DMS79 (cell line): Measurements from ENCODE around the gene MS4A6E.
A peak's percentile ranks its signal among the peaks of the same experiment; 100 is the strongest.
"Not testable (repeated sequence)": the region's sequence is repeated elsewhere in the genome, so short reads cannot be mapped to it uniquely, and the experiment has no call there.

Experiments
- DNase-seq: peaks from one replicate; lab custom pipeline; 2025; lab: John Stamatoyannopoulos, UW

MS4A6E gene

DNA sequence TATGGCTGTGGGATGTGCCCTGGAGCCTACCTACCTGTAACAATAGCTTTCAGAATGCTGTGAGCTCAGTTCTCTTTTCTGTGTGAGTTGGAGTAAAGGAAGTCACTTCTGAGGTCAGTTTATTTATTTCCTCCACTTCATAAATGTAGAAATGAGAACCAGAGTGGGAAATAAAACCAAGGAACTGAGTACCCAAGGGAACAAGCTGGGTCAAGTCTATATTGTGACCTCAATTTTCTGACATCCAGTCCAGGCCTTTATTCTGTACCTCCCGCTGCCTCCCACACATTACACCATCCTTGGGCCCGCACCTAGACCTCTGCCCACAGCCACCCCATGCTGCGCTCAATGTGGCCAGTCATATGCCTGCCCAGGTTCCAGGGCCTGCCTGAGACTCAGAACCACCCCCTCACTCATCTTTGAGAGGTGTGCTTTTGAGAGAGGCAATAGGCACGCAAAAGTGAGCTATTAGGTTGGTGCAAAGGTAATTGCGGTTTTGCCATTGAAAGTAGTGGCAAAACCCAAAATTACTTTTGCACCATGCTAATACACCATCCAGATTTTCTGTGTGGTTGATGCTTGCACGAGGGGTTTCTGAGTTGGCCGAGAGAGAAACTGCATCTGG is 9.8 kb downstream of the MS4A6E start:
- DNase-seq, result no peak

DNA sequence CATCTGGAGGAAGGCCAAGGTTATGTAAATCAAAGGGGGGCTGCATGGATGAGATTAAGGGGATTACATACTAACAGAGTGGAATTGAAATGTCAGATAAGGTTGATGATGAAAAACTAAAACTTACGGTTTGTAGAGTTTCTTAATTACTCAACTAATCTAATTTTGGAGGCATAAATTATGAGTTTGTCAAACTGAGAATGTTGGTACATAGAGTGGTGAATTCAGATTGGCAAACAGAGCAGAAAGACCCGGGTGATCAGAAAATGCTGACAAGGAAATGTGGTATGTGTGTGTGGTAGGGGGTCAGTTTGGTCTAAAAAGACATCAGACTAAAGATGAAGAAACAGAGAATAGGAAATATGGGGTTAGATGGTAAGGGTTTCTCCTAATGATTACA is 11.0 kb downstream of the MS4A6E start:
- DNase-seq, result no peak

DNA sequence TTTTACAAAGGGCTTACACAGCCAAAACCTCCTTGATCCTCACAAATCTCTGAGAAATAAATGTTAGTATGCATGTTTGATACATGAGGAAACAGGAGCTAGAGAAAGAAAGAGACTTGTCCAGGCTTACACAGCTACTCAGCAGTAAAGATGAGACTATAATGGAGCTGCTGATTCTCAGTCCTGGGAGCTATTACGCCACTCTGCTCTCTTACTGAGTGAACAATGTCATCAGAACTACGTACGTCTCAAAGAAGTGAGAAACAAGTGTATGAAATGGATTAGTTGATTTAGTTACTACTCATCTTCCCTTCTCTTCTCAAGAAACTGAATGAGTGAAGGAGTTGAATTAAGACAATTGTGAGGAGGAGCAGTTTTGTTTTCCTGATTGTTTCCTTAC is 12.3 kb downstream of the MS4A6E start:
- DNase-seq, result no peak

DNA sequence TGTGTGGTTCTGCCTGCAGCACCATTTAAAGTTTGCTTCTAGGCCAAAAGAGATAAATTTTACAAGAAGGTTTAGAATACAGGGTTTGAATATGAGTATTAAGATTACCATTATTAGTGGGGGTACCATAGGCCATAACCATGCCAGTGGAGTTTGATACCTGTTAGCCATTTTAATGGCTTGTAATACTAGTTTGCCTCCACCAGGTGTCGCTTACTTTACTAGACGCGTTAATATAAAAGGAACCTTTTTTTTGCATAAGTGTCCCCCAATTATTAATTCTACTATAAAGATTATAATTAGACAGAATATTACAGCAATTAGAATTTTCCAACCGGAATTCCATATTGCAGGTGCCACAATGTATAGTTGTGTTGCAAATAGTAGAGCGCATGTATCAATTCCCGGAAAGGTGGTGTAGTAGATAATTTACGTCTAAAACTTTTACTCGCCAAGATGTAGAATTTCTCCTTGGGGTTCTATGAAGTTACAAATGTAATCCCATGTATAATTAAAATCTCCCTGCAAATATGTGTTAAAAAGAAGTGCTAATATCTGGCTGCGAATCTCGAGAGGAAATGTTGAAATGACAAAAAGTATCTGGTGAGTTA is 16.1 kb downstream of the MS4A6E start:
- no peak for DNase-seq

DNA sequence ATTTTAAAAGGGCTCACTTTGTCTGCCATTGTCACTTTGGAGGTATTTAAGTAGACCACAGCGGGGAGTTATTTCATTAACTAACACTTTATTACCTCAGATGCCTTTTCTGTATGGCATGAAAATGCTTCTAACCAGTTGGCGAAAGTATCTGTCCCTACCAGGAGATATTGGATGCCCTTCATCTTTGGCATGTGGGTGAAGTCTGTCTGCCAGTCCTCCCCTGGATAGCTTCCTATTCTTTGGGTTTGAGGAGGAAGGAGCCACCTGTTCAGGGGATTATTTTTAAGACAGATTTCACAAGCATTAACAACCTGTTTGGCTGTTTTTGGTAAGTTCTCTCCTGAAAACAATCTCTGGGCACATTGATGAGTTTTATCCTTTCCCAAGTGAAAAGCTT is 17.1 kb downstream of the MS4A6E start:
- no peak for DNase-seq

DNA sequence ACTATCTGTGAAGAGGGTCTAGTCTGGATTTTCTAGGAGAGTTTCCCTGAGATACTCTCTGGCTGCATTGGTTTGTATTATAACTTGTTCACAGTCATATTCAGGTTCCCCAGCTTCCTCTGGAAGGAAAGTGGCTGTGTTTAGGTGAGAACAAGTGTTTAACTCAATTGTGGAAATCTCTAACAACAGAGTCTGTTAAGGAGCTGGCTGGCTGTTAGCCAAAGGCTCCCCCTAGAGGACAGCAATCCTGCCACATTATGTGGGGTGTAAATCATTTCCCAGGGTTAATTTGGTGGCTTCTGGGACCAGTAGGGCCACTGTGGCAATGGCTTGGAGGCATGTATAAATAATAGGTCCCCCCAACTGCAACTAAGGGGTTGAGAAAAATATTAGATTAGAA is 18.4 kb downstream of the MS4A6E start:
- no peak for DNase-seq

DNA sequence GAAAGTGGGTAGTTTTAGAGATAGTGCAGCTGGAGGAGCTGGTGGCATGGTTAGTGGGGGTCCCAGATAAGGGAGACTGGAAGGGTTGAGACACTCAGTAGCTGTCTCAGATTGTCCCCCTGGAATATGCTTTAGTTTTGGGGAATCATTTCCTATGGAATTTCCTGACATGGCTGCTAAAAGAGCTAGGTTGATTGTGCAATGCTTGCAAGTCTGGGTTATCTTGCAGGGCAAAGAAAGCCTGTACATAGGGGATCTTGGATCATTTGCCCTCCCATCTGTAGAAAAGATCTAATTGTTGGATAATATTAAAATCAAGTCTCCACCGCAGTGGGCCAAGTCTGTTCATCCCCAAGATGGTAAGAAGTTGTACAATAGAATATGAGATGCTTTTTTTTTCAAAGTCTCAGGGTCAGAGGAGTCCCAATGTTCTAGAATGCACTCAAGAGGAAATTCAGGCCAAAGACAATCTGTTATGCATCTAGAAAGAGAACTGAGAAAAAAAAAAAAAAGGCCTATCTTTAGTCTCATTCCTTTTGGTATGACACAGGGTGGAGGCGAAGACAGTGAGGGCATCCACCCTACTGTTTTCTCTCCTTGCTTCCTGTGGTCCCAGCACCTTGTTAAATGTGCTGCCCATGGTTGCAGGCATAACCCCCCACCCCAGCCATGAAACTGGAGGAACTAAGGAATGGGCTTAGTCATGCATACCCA is 20.2 kb downstream of the MS4A6E start:
- no peak for DNase-seq

DNA sequence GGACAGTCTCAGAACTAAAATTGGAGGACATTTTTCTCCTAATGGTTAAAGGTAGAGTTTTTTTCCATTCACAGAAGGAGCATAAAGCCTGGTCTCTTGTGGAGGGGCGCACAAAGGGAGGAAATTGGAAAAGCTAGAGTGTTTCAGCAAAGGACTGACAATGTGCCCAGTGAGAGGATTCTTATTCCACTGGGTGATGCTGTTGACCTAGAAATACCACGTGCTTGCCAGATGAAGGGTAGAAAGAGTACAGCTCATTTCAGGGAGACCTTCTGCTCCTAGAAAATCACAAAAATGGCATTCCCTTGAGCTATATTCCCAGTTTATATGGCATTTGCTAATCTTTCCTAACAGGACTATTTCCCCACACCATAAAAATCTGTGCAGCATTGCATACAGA is 21.1 kb downstream of the MS4A6E start:
- no peak for DNase-seq

DNA sequence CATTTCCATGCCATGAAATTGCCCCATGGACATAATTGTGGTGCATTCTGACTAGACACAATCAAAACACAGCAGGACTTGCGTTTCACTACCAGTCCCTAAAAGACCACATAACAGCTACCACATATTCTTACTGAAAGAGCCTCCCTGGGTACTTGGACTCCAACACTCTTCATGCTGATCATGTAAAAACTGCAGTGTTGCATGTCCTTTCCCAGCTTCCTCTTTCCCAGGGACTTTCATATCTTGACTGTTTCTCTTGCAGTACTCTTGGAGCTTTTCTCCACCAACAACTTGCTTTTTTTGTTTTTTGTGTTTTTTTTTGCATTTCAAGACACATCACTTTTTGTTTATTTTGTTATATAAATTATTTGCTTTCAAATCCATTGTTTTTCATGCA is 22.9 kb downstream of the MS4A6E start:
- no peak for DNase-seq

DNA sequence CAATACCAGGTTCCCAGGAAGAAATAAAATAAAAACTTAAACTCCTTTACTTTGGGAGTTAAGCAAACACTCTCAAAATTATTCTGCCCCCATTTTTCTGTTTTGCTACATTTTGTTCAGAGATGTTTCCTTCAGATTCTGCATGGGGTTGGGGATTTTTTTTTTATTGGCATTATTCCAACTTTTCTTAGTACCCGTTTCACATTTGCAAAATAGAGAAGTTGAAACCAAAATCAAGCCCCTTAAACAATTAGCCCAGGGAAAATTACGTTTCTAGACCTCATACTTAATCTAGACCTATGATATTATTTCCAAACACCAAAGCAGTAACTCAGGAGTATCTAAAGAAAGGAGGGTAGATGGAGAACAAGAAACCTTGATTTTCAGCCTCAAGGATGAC is 30.7 kb downstream of the MS4A6E start:
- no peak for DNase-seq

DNA sequence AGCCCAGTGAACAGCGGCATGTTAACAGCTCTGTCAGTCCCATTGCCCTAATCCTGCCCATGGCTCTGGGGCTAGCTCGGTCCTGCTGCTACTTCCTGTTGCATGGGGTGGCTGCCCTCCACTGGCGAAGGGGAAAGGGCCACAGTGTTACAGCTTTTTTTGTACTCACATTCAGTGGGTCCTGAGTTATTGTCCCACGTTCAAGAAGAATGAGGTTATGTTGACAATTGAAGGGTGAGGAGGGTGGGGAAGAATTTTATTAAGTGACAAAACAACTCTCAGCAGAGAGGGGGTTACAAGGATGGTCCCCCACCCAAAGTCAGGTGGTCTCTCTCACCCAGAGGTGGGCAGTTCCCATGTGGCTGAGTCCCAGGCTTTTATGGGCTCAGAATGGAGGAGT is 33.6 kb downstream of the MS4A6E start:
- DNase-seq, result no peak

DNA sequence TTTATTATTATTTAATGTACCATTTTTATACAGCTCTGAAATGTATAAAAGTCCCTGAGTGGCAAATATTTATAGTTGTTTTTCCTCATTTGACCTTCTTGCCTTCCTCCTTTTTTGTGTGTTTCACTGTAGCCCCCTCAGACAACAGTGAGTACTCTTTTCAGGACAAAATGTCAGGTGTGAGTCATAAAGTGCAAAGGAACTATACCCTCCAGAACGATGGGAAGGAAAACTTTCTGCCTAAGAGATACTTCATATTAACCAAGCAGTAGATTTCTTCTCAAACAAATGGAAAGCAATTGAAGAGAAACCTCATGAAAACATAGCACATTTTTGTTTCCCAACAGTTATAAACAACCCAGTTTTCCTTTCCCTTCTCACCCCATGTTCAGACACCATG is 35.2 kb downstream of the MS4A6E start:
- no peak for DNase-seq

DNA sequence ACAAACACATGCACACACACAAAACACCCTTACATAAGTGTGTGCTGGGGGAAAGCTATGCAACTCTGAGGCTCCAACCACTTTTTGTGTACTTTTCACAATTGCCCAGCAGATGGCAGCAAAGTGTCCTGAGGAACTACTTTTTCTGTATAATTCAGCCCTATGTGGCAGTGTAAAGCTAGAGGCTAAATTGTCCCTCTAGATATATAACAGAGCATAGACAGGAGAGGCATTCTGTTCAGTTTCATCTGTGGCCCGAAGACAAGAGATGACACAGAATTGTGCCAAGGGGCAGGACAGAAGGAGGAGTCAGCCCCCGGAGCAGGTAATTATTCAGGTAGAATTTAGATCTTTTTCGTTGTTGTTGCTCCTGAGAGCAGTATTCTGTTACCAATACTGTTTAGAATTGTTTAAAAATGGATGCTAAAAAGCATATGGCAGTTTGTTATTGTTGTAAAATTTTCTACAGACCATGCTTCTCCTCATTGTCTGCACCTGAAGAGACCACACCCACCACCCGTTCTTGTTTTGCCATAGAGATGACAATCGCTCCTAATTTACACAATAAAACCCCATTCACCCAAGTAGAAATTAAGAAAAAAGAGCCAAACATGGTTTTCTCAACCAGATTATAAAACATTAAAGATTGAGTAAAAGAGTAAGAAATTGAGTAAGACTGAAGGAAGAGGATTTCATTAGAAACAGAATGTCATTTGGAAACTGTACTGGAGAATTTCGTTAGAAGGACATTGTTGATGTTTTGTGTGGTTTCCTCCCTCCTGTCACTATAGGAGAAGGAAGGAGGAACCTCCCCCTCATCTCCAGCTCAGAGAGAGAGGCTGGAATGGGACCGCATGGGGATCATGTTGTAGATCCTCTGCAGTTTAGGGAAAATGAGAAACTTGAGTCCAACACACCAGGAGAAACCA is 36.8 kb downstream of the MS4A6E start:
- DNase-seq, result peak; percentile 17

DNA sequence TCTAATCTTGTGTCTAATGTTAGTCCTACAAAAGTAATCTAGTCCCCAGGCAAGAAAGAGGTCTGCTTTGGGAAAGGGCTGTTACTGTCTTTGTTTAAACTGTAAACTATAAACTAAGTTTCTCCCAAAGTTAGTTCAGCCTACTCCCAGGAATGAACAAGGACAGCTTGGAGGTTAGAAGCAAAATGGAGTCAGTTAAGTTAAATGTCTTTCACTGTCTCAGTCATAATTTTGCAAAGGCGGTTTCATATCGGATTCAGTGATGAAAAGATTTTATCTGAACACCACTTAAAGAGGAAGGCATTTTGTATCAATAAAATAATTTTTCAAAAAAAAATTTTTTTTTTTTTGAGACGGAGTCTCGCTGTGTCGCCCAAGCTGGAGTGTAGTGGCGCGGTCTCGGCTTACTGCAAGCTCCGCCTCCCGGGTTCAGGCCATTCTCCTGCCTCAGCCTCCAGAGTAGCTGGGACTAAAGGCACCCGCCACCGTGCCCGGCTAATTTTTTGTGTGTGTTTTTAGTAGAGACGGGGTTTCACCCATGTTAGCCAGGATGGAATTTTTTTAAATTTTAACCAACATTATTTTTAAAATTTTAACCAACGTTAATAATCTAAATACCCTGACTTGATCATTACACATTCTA is 39.3 kb downstream of the MS4A6E start:
- DNase-seq, result not testable (repeated sequence)

DNA sequence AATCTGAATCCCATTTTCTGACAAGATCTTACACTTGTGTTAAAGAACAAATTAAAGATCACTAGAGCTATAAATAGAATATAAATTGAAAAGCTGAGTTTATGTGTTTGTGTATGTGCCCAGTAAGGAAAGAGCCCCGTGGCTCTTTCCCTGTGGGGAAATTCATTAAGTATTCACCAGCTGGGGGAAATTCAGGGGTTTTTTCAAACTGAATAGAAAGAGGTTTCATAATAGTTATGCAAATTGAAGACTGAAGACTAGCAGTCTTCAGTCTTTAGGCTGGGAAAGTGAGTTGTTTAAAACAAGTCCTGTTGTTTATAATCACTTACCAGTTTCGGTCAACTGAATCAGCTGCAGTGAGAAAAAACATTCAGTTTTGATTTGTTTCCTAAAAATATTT is 40.0 kb downstream of the MS4A6E start:
- DNase-seq, result no peak

DNA sequence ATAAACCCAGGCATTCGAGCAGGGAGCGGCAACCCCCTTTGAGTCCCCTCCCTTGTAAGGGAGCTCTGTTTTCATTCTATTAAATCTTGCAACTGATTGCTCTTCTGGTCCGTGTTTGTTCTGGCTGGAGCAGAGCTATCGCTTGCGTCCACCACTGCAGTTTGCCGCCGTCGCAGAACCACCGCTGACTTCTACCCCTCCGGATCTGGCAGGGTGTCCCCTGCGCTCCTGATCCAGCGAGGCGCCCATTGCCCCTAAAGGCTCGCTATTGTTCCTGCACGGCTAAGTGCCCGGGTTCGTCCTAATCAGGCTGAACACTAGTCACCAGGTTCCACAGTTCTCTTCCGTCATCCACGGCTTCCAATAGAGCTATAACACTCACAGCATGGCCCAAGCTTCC is 40.8 kb downstream of the MS4A6E start:
- no peak for DNase-seq

DNA sequence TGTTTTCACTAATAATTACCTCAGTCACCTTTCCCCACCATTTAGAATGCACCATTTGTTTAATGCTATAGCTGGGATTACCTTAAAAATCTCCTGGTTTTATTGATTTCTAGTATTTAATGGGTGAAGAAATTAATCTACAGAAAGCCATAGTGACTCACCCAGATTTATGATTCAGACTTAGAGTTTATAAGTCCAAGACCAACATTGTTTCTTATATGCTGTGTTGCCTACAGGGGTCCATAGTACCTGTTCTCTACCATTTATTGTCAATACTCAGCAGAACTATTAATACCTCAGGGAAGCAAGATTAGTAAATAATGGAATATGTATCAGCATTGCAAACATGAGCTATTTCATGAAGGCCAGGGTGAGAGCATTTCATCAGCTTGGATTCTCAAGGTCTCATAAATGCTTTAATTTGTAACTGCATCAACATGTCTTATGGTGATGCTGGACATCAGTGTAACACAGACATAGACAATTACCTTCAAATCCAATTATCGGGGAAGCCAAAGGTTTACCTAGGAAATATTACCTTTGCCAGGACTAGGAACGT is 43.3 kb downstream of the MS4A6E start:
- DNase-seq, result no peak

DNA sequence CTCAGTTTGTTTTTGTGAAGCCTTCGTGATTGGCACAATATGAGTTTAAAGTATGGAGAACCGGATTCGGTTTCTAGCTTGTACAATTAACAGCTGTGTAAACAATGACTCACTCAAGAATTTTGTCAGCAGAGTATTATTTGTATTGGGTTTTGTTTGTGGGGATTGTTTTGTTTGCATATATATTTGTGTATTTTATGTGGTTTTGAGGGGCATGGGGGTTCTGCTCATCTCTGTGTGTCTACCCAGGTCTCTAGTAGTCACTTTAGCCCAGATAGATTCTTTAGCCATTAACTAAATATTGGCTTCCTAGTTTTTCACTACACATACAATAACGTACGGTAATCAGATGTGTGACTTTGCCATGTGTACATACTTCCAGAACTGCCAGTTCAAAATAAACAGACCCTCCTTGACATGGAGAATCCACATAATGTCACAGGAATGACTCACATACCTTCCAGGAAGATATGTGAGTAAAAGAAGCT is 43.8 kb downstream of the MS4A6E start:
- DNase-seq, result peak; percentile 37

DNA sequence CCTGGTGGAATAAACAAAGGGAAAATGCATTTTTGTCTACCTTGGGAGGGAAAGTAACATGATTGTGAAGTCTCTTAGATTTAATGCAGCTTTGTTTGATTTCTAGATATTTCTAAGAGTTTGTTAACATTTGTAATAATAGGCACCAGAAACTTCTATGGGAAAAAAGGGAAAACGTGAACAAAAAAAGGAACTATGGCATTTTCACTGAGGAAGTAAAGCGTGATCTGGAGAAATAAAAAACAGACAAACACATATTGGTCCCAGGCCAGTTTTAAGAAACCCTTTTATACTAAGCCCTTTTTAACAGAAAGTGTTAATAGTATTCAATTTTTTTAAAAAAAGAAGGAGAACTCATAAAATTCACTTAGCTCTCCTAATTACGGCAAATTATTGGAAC is 44.3 kb downstream of the MS4A6E start:
- no peak for DNase-seq

DNA sequence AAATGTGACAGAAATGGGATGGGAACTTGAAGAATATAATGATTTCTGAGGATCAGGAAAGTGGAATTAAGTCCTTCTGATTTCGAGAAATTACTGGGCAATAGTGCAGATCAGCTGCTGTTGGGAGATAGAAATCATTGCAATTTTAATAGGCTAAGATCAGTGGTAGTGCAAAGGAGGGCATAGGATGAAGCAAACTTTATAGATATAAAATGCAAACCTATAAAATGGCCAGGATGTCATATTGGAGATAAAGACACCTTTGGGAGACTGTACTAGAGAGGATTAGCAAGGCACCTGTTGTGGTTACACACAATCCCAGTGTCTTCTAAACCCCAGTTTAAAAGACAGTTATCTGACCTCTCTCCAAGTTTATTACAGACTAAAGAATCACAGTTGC is 44.8 kb downstream of the MS4A6E start:
- no peak for DNase-seq

DNA sequence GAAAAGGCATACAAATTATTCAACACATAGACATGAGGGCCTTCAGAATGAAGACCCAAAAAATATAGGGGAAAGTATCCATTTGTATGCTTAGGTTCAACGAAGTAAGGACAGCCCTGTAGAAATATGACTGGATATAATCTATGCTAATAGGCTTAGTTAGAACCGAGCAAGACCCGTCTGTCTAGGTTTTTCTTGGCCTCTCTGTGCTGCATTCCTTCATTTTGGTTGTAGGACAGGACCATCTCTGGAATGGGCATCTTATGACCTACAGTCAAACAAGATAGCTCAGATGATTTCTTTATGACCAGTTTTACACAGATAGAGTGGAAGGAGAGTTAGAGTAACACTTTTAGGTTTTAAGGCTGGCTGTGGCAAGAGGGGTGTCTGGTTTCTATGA is 45.7 kb downstream of the MS4A6E start:
- no peak for DNase-seq

DNA sequence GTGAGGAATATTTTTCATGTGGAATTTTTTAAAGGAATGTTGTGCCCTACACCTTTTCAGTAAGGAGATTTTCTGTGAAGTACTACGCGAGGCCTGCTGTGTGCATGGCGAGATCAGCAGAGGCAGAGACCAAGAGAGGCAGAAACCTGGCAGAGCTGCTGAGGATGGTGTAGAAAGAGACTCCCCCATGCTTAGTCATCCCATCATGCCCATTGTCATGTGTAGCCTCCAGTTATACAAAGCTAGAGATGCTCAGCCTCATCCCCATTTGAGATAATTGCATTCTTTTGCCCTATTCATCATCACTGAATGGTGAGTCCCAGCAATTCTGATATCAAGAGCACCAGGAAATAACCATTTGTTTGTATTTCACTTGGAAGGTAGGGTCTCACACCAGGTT is 48.3 kb downstream of the MS4A6E start:
- DNase-seq, result no peak
